NOMO-1 treated with DMSO at 0.1 percent for 48 hours (cell line): Measurements from ENCODE around the gene FAM120A.
"Not testable (repeated sequence)": the region's sequence is repeated elsewhere in the genome, so short reads cannot be mapped to it uniquely, and the experiment has no call there.

Experiments used
- DNase-seq: peaks from one replicate; lab custom pipeline; 2025; ENCODE audit not compliant: unreplicated experiment; lab: John Stamatoyannopoulos, UW

Gene FAM120A

DNA sequence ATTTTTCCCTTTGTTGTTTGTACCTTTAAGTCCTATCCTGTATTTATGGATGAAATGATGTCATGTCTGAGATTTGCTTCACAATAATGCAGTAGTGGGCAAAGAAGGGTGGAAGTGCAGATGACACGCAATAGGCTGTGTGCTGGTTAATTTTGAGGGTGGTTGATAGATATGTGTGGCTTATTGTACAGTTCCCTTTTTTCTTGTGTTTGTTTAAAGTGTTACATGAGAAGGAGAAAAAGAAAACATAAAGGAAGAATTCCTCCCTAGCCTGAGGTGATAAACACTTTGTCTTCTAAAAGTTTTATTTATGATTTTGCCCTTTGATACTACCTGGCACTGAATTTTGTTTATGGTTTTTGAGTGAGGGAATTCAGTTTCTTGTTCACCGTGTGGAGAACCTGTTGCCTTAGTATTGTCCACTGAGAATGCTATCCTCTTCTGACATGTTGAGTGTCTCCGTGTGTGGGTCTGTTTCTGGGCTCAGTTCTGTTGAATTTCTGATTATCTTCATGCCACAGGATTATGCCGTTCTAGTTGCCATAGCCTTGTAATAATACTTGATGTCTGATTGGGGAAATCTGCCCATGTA, 54.2 kb downstream of the FAM120A start:
- DNase-seq, result peak; percentile 87

GRCh38 chr9:93507768-93508167, 56.3 kb downstream of the FAM120A start:
- no peak for DNase-seq

- no peak for DNase-seq
These were observed 56.7 kb downstream of the FAM120A start for GRCh38 chr9:93508207-93508606.

DNA sequence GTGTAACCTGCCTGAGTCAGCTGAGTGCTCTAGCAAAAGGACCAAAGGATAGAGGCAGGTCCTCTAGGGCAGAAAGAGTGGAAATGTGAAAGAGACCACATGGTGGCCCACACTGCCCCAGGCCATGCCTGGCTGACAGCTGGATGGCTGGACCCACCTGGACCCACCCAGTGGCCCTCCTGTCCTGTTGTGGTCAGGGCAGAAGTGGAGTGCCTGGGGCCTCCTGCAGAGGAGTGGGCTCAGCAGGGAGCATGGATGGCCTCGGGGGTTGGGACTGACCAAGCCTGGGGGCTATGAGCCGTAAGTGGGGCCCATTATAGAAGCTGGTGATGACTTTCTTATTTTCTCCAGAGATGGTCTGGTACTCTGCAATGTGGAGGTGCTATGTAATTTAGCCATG, 57.6 kb downstream of the FAM120A start:
- no peak for DNase-seq

DNA sequence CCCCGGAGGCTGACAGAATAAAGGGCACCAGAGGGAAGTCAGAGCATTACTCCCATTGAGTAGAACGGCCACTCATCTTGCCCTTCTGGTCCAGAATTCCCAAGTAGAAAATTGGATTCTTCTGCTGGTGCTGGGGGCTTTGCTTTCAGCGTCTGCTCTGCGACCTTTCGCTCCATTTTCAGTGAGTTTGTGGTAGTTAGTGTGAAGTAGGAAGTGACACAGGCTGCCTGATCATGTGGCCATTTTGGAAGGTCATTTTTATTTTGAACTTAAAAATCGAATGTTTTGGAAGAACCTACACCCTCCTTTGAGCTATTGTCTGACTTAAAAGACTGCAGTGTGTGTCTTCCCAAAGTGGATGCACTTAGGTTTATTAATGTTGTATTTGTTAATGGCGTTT, 58.6 kb downstream of the FAM120A start:
- DNase-seq, result no peak

GRCh38 chr9:93511228-93511627, 59.7 kb downstream of the FAM120A start:
- not testable (repeated sequence) for DNase-seq

DNA sequence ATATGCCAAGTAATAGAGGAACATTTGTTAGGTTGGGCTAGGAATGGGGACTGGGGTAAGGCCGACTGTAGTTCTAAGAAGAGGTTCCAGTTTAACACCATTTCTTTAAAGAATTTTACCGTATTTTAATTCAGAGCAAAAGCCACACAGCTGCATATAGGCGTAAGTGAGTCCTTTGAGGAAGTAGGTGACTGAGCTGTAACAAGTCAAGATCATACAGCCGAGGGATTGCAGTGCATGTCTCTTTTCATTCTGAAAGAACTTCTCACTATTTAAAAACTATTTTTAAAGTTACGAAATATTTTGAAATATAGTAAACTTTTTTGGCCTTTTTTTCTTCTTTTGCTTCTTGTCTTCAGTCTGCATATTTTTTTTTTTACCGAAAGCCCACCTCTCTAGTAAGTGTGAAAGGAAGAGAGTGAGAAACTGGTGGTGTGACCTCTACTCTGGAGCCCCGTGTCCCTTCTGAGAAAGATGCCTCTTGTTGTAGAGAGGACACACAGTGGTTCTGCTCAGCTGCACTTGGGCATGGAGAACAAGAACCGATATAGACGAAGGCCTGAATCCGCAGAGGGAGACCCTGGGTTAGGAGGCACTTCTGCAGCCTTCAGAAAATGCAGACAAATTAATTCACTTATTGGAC, 60.8 kb downstream of the FAM120A start:
- peak; percentile 73 for DNase-seq

GRCh38 chr9:93513606-93514005, 62.1 kb downstream of the FAM120A start:
- DNase-seq, result no peak

- no peak for DNase-seq
These were observed 65.8 kb downstream of the FAM120A start for GRCh38 chr9:93517331-93517730.

DNA sequence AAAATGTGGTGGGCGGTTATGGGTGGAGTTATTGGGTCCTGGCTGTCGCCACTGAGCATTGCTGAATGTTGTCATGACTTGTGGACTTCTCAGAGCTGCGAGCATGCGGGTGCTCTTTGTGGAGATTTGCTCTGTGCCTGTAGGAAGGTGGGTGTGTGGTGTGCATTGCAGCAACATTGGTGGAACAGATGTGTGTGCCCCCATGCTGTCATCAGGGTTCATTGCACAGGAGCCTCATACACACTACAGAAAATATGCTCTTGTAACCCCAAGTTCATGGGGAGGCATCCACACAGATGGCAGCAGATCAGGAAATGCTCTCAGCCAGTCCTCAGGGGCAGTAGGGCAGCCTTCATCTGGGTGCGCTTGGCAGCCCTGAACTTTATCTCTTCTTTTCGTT, 69.0 kb downstream of the FAM120A start:
- peak; percentile 11 for DNase-seq

DNA sequence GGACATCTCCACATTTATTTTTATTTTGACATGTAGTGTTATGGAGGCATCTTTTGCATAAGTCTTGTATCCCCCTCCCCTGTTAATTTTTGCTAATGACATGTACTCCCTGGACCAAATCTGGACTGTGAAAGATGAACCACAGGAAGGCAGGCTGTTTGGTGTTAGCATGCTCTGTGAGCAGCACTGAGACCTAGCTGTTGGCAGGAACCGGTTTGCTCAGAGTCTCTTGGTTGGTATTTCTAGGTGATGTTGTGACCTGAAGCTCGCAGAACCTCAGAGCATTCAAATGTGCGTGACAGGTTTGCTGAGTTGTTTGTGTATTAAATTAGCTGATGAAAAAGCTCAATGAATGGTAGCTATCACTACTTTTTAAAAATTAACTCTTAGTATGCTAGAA, 71.3 kb downstream of the FAM120A start:
- DNase-seq, result no peak

DNA sequence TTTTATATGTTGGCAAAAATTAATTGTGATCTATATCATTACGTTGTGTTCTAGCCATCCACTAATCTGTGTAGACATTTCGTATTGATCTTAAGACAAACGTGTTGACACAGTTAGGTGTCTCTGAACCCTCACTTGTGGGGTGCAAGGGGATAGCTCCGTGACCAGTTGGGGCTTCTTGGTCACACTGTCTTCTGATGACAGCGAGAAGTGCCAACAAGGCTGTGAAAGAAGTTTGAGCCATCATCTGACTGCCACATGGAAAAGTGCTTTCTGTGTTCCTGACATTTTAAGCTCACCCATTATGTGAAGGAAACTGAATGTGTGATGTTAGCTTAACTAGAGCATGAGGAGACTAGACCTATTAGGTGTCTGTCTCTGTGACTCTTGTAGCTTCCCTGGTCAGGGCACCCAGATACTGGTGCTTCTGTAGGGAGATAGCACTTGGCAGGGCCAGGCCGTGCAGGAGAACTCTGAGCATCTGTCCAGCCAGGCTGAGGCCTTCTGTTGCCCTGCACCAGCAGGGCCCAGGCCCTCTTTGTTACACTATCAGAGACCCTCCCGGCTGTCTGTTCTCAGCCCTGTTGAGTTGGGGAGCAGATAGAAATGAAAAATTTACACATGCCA, 72.1 kb downstream of the FAM120A start:
- no peak for DNase-seq

- DNase-seq, result no peak
These were observed 74.0 kb downstream of the FAM120A start for GRCh38 chr9:93525476-93525875.

DNA sequence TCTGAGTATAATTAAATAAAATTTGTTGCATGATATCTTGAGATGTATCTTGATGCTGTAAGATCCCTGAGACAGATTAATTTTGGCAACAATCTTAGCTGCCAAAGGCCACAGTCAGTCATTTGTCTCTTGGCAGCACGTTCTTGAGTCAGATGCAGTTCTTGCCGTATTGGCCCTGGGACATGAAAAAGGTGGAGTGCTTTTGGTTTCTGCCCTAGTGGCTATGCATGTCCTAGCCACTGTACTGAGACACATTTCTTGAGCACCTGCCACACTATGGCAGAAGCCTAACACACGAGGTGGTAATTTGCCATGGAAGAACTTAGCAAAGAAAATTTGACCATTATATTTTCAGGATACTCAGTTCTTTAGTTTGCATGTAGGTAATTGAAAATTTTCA, 79.9 kb downstream of the FAM120A start:
- no peak for DNase-seq

DNA sequence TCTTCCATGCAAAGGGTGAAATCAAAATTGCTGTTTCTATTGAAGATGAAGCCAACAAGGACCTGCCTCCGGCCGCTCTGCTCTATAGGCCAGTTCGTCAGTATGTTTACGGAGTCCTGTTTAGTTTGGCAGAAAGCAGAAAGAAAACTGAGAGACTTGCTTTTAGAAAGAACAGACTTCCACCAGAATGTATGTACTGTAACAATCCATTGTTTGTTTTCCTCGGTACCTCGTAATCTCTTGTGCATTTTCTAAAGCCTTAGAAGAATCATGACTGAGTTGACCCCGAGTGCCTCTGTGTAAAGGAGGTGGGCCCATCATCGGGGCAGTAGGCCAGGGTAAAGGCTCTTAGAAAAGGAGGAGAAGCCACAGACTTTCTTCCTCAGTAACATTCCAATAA, 80.7 kb downstream of the FAM120A start:
- DNase-seq, result no peak

- DNase-seq, result no peak
These were observed 82.4 kb downstream of the FAM120A start for GRCh38 chr9:93533863-93534262.

- DNase-seq, result no peak
These were observed 84.7 kb downstream of the FAM120A start for GRCh38 chr9:93536167-93536566.

DNA sequence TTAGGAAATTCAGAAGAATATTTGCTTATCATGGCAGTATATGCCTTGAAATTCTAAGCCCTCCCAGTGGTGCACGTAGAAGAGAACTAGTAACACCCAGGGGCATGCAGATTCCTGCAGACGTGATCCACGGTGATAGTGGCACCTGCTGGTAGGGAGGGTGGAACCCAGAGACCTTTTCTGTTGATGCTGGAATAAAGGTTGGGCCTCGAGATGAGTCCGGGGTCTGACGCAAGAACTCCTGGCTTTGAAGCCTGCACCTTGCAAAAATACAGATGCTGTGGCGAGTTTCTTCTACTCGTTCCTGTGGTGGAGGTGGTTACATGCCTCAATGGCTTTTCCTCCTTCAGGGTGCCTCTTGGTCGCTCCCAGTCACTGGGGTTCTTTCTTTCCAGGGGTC, 85.4 kb downstream of the FAM120A start:
- DNase-seq, result no peak

GRCh38 chr9:93540305-93540704, 88.8 kb downstream of the FAM120A start:
- DNase-seq, result no peak

DNA sequence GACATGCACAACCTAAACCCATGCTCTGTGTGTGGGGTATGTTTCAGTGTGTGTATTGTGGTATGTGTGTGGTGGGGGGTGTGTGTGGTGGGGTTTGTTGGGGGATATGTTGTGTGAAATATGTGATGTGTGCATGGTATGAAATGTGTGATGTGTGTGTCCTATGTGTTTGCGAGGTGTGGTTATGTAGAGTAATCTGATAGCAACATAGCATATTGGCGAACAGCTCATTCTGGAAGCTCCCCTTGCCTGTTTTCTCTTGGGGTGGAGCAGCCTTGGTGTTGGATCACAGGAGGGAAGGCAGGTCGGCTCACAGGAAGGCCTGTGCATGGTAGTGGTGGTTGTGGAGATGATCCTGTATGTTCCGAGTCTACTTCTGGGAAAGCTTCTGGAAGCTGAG, 89.5 kb downstream of the FAM120A start:
- no peak for DNase-seq

- DNase-seq, result no peak
These were observed 90.3 kb downstream of the FAM120A start for GRCh38 chr9:93541581-93542349.

DNA sequence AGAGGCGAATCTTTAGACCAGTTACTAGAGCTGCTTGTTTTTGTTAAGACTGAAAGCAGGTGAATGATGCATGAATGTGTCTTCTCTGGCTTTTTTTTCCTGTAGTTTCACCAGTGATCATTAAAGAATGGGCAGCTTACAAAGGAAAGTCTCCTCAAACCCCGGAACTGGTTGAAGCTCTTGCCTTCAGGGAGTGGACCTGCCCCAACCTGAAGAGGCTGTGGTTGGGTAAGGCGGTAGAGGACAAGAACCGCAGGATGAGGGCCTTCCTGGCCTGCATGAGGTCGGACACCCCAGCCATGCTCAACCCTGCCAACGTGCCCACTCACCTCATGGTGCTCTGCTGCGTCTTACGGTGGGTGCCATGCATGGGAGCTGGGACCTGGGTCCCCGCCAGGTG, 91.6 kb downstream of the FAM120A start:
- DNase-seq, result no peak
